ENCODE data around the gene KAZN.
A peak's percentile ranks its signal among the peaks of the same experiment; 100 is the strongest.
"Not testable (repeated sequence)": the region's sequence is repeated elsewhere in the genome, so short reads cannot be mapped to it uniquely, and the experiment has no call there.

The KAZN gene

GRCh38 chr1:15023205-15023604 is 424.7 kb downstream of the KAZN start:
- FAIRE-seq, result no peak

GRCh38 chr1:15023976-15024375 is 425.5 kb downstream of the KAZN start:
- DNase-seq (ENCODE audit: low spot score) (no peak), FAIRE-seq (no peak)

More at GRCh38 chr1:15023205-15023604, 424.7 kb downstream of the KAZN start:
- no peak for DNase-seq (ENCODE audit: low spot score)

GRCh38 chr1:15026117-15026489 is 427.6 kb downstream of the KAZN start:
- DNase-seq (ENCODE audit: low spot score) (no peak), FAIRE-seq (no peak)

DNA sequence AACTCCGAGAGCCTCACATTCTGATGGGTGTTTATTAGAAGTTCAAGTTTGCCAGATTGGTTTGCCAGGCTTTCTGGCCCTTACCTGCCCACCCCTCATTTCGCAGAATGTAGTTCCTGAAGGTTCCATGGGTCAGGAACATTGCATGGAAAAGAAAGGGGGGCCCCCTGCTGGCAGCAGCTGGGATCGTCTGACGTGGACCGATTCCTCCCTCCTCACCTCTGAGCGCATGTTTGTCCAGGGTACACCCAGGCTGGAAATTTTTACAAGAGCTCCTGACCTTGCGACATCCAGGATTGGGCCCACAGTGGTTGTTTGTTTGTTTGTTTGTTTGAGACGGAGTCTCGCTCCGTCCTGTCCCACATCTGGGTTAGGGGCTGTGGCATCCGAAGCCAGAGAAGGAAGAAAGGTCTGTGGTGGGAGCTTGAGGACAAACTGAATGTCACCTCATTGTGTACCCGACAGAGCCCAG is 429.1 kb downstream of the KAZN start:
- FAIRE-seq, result no peak

GRCh38 chr1:15028102-15028501 is 429.6 kb downstream of the KAZN start:
- DNase-seq (ENCODE audit: low spot score), result peak; percentile 63
- no peak for FAIRE-seq

More for the DNA sequence above, 429.1 kb downstream of the KAZN start:
- peak; percentile 77 for DNase-seq (ENCODE audit: low spot score)

GRCh38 chr1:15028616-15029015 is 430.1 kb downstream of the KAZN start:
- DNase-seq (ENCODE audit: low spot score), result no peak
- no peak for FAIRE-seq

DNA sequence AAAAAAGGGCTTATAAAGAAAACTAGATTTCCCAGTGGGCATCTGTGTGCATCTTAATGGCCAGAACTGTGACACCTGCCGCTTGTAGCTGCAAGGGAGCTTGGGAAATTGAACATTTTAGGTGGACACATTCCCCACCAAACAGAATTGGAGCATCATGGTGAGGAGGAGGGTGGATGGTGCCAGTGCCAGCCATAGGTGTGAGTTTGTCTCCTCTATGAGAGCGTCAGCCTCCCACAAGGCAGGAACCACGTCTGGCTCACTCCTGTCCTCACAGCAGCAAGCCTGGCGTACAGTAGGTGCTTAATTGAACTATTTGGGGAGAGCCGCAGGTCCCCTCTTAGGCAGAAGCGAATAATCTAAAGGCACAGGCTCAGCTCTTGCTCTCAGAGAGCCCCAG is 430.6 kb downstream of the KAZN start:
- DNase-seq (ENCODE audit: low spot score), result no peak
- no peak for FAIRE-seq

- DNase-seq (ENCODE audit: low spot score) (no peak), FAIRE-seq (no peak)
Measured at GRCh38 chr1:15029786-15030185, 431.3 kb downstream of the KAZN start.

DNA sequence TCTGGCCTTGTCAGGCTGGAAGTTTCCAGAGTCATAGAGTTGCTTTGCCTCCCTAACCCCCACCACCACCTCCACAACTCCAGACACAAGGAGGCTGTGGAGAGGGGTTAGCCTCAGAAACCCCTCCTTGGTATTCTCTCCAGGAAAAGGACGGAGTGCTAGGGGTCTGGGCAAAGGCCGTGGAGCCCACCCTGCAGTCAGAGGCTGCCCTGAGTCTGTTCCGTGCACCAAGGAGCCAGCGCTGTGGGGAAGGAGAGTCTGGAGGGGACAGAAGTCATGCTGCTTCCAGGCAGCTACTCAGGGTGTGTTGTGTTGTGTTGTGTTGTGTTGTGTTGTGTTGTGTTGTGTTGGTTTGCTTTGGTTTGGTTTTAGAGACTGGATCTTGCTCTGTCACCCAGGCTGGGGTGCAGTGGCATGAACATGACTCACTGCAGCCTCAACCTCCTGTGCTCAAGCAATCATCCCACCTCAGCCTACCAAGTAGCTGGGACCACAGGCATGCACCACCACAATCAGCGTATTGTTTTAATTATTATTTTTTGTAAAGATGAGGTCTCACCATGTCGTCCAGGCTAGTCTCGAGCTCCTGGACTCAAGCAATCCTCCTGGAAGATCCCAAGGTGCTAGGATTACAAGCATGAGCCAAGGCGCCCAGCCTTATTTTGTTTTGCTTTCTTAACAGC is 432.9 kb downstream of the KAZN start:
- no peak for DNase-seq (ENCODE audit: low spot score)
- no peak for FAIRE-seq

DNA sequence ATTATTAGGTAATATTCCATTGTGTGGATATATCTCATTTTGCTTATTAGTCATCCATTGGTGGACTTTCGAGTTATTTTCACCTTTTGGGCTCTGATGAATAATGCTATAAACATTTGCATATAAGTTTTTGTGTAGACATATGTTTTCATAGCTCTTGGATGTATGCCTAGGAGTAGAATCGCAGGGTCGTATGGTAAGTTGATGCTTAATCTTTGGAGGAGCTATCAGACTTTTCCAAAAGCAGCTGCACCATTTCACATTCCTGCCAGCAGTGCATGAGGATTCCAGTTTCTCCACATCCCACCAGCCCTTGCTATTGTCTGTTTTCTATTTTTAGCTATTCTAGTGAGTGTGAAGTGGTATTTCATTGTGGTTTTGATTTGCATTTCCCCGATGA is 434.8 kb downstream of the KAZN start:
- no peak for DNase-seq (ENCODE audit: low spot score)
- FAIRE-seq, result no peak

- DNase-seq (ENCODE audit: low spot score) (no peak), FAIRE-seq (no peak)
Measured at GRCh38 chr1:15034656-15035055, 436.2 kb downstream of the KAZN start.

DNA sequence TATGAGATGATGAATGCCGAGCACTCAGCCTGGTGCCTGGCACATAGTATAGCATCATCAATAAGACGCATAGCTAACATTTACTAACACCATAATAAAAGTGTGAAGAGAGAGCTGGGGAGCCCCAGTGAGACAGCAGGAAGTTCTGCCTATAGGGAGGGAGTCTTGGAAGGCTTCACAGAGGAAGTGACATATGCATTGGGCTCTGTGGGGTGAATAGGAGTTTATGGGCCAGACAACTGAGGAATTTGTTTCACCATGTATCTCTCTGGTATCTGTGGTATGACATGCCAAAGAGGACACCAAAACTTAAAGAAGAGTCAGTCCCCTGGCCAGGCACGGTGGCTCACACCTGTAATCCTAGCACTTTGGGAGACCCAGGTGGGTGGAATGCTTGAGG is 436.8 kb downstream of the KAZN start:
- DNase-seq (ENCODE audit: low spot score) (no peak), FAIRE-seq (no peak)

DNA sequence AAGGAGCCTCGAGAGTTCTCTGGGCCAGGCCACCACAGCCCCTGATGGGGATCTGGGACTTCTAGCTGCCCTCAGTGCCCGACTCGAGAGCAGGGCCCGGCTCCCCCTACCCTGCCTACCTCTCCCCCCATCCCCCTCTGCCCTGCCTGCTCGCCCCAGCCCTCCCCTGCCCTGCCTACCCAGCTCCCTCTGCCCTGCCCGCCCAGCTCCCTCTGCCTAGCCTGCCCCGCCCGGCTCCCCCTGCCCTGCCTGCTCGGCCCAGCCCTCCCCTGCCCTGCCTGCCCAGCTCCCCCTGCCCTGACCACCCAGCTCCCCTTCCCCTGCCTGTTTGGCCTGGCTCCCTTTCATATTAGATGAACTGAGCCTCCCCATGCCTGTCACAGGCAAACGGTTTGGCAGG is 437.6 kb downstream of the KAZN start:
- FAIRE-seq (no peak), DNase-seq (ENCODE audit: low spot score) (no peak)

- FAIRE-seq, result peak; percentile 86
Measured at GRCh38 chr1:15038232-15039016, 439.9 kb downstream of the KAZN start.

DNA sequence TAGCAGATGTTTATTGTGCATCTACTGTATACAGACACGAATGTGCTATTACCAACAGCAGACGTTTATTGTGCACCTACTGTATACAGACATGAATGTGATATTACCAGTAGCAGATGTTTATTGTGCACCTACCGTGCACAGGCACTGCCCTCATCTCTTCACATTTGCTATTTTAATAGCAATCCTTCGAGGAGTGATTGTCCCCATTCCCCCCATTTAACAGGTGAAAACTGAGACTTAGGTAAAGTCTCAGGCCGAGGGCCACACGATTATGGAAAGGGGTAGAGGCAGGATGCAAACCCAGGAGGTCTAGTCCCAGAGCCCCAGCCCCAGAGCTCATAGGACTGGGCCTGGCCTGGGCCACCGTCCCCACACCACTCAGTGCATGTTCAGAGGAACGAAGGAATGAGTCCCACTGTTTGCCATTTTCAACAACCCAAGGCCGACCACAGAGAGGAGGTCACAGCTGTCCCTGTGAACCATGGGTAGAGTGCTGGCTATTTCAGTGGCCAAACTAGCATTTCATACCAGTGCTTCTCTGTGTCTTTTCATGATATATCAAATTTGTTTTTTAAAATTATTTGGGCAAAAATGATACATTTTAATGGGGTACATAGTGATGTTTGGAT is 440.6 kb downstream of the KAZN start:
- no peak for DNase-seq (ENCODE audit: low spot score)

More at GRCh38 chr1:15038232-15039016, 439.9 kb downstream of the KAZN start:
- peak; percentile 38 for DNase-seq (ENCODE audit: low spot score)

GRCh38 chr1:15039901-15040300 is 441.4 kb downstream of the KAZN start:
- no peak for FAIRE-seq

More for the DNA sequence above, 440.6 kb downstream of the KAZN start:
- no peak for FAIRE-seq

DNA sequence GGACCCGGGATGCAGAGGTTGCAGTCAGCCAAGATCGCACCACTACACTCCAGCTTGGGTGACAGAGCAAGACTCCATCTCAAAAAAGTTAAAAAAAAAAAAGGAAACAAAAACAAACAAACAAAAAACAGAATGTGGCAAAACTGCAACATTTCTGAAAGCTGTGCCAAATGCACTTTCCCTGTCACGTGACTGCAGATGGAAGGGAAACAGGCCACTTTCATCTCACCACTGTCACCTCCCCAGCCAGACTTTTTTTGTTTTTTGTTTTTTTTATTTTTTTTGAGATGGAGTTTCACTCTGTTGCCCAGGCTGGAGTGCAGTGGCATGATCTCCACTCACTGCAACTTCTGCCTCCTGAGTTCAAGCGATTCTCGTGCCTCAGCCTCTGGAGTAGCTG is 442.2 kb downstream of the KAZN start:
- DNase-seq (ENCODE audit: low spot score); FAIRE-seq: not testable (repeated sequence)

More at GRCh38 chr1:15039901-15040300, 441.4 kb downstream of the KAZN start:
- no peak for DNase-seq (ENCODE audit: low spot score)

- FAIRE-seq (no peak), DNase-seq (ENCODE audit: low spot score) (no peak)
Measured at GRCh38 chr1:15042866-15043265, 444.4 kb downstream of the KAZN start.

GRCh38 chr1:15043934-15044333 is 445.4 kb downstream of the KAZN start:
- no peak for FAIRE-seq

GRCh38 chr1:15045123-15045522 is 446.6 kb downstream of the KAZN start:
- DNase-seq (ENCODE audit: low spot score) (no peak), FAIRE-seq (no peak)

More at GRCh38 chr1:15043934-15044333, 445.4 kb downstream of the KAZN start:
- DNase-seq (ENCODE audit: low spot score), result no peak

- DNase-seq (ENCODE audit: low spot score) (peak; percentile 88), FAIRE-seq (no peak)
Measured at GRCh38 chr1:15046487-15047165, 448.1 kb downstream of the KAZN start.

Data from urothelium cell line (cell line).